Islet precursor cell (in vitro differentiated cells): ENCODE results near the gene GRB10.
"Not testable (repeated sequence)": the region's sequence is repeated elsewhere in the genome, so short reads cannot be mapped to it uniquely, and the experiment has no call there.

Source experiments
- DNase-seq: peaks from one replicate; pipeline ENCODE4 v3.0.0-alpha.2; 2018

GRB10 gene

DNA sequence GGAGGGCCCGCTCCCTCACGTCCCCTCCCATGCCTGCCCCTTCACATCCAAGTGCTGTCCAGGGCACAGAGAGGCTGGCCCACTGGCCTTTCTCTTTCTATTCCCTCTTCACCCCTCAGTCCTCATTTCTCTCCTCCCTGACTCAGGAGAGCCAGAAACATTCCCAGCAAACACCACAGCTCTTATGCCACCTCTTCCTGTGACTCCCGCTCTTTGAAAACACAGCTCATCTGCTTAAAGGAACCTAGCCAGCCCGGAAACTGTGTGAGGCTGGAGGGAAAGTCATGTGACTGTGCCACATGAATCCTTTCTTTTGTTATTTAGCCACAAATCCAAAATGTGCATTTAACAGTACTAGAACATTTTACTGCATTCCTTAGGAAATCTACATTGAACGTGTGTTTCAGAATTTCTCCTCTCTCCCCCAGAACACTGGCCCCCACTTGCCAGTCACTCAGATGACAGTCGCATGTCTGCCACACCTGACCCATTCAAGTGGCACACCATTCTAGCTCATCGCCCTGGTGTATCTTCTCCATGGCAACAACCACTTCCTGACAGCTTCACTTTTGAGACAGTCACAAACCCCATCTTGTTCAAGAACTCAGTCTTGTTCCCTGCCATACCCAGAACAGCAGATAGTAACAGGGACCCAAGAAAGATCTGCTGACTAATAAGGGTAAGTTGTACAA lies 42.8 kb downstream of the GRB10 start:
- no peak for DNase-seq

DNA sequence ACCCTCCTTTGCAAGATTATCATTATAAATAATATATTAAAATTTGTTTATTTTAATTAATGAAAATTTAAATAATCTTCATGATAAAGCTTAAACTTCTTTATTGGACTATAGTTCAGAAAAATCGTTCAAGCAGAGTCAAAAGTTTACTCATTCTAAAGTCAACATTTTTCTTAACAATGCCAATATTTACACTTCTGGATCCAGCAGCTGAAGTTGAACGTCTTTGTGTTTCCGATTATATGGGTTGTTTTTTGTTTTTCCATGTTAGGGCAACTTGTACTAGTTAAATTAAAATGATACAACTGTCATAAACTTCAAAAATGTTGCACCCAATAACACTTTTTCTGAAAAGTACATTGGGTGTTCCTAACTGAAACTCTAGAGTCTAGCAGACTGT lies 43.8 kb downstream of the GRB10 start:
- DNase-seq: no peak

DNA sequence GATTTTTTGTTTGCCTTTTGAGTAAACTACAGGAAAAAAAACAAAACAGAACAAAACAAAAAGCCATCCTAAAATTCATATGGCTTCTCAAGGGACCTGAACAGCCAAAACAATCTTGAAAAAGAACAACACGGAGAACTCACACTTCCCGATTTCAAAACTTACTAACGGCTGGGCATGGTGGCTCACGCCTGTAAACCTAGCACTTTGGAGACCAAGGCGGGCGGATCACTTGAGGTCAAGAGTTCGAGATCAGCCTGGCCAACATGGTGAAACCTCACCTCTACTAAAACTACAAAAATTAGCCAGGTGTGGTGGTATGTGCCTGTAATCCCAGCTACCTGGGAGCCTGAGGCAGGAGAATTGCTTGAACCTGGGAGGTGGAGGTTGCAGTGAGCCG lies 46.9 kb downstream of the GRB10 start:
- DNase-seq: not testable (repeated sequence)

DNA sequence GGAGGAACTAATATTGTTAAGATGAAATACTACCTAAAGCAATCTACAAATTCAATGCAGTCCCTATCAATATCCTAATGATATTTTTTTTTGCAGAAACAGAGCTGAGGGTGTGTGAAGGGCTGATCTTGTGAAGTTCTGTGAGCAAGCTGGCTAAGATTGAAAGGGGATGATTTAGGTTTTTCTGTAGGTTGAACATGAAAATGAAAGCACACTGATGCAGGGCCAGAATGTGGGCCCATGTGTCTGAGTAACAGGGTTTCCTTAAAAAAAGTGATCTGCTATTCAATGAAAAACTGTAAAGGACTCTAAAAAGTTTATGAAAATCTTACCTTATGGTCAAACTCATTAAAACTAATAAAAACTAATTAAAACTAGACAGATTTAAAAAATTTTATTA lies 47.4 kb downstream of the GRB10 start:
- no peak for DNase-seq

DNA sequence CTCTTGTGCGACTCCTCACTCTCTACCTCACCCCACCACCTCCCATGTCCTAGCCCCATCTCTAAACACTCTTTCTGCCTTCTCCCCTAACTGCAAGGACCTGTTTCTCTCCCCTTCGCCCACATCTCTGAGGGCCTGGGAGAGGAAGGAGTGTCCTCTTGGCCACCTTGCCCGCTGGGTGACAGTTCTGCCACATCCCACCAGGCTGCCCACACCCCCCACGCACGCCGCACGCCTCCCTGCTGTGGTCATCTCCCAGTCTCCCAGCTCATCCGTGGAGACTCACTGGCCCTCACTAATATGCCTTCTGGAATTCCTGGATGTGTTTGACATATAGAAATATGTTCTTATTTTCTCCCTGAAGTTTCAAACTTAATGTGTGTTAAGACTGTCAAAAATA lies 48.5 kb downstream of the GRB10 start:
- no peak for DNase-seq

DNA sequence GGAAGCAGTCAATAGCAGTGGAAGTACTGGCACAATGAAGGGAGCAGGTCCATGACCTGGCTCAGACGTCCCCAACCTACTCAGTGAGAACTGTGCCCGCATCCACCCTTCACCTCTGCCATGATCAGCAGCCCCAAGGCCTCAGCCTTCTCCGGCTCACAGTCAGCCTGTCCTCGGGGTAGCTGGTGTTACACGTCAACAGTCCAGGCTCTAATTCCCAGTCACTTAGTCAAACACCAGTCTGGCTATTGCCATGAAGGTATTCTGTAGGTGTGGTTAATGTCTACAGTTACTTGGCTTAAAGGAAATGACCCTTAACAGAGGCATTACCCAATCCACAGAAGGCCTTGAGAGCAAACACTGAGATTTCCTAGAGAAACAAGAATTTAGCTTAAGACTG lies 49.1 kb downstream of the GRB10 start:
- DNase-seq: peak; percentile 89

DNA sequence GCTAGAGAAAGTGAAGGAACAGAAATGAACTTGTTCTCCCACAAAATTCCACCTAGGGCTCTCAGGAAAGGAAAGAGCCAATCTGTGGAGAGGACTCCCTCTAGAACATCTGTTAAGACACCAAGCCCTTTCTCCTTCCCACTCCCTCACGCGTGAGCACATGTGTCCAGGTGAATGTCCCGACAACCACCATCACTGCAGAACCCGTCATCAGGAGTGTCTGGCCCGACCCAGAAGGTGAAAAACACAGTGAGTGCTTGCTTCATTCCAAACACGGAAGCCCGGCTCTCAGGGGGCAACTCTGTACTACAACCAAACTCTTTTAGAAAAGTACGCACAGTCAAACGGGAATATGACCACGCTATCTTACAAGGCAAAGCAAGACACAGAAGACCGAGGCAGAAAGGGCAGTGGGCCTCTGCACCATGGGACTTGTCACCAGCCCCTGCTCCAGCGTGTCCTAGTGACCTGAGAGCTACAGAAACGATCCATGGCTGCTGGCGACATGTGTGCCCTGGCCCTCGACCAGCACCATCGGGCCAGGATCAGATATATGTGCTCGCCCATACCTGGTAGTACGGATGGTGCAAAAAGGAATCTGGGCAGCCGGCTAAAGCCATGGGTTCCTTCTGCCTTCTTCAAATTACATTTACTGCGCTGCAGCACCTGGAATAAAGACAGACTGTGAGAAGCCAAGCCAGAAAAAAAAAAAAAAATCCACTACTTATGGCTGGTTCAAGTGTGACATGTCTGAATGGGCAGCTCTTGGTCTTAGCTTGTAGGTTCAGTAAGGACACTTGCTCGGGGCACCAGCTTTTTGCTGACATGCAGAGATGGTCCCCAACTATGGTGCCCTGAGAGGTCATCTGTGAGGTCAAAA lies 50.8 kb downstream of the GRB10 start:
- DNase-seq: no peak

DNA sequence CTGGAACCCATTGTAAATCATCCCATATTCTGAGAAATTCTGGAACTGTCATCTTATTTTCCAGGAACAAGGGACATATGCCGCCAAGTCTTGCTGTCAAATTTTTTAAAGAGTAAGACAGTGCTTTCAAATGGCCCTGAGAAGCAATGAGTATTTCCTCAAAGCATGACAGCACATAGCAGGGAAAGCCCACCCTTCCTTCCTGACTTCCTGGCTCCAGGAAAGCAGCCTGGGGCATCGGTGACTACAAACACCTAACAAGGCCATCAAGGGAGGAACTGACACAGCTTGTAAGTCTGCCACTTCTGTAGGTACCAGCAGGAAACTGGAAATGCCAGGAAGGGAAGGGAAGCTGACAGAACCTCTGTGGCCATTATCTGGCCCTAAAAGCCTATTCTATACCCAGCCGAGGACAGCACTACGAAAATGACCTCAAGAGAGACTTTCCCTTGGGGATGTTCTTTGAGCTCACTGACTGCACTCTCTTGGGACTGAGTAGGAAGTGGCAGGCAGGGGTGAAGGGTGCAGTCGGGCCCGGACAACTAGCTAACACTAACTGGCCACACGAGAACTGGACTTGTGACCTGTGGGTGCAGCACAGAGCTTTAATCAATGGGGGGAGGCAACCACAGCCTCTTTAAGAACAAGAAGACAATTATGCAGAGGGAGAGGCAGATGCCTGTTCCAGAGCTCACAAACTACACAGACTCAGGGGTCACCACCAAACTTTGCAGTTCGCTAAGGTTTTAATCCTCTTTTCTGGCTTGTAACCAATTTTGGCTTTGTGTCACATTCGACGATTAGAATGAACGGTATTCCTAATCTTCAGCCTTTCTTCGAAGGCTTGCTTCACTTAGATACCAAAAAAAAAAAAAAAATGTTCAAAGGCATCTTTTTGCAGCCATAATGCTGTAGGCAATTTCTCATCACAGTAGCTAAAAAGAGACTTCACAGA lies 52.0 kb downstream of the GRB10 start:
- DNase-seq: peak; percentile 71

DNA sequence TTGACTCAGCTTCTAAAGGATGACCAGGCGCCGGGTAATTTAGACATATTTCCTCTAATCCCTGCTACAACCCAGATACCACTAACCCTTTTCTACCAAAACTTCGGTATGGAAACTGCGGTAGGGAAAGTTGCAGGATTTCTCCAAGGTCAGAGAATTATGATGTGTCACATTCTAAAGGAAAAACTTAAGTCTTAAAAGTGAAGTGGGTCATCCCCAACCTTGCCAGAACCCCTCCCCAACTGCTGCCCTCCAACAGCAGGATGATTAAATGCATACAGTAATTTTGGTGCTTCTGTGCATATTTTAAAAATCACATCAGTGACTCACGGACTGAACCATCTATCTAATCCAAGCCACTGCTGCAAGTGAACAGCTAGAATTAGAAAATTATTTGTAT lies 52.7 kb downstream of the GRB10 start:
- DNase-seq: no peak

DNA sequence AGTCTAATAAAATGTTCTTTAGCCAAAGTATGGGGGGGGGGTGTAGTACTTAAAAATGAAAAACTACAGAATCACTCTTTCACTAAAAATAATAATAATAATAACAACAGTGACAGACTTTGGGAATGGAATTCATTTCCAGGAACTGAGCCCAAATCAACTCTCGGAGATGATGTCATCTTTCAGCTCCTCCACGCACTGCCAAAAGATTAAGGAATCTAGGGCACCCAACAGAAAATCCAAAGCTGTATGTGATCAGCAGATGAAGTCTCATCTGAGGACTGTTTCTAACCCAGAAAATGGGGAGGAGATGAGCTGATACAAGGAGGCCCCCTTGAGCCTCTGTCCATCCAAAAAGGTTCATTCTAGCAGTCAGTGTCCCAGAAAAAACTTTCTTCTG lies 54.5 kb downstream of the GRB10 start:
- DNase-seq: no peak

DNA sequence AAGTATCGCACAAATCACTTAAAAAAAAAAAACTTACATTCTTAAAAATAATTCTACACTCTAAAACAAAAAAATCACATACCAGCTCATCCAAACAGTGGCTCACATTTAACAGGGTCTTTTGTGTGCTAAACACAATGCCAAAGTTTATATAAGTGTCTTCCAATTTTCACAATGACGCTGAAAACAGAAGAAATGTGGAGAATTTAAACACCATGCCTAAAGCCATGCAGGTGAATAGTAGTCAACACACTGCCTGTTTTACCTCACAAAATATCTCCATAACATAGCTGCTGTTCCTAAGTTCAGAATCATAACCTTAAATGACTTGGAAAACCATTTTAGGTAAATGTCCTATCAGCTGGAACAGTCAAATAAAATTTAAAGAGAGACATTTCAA lies 55.0 kb downstream of the GRB10 start:
- no peak for DNase-seq

DNA sequence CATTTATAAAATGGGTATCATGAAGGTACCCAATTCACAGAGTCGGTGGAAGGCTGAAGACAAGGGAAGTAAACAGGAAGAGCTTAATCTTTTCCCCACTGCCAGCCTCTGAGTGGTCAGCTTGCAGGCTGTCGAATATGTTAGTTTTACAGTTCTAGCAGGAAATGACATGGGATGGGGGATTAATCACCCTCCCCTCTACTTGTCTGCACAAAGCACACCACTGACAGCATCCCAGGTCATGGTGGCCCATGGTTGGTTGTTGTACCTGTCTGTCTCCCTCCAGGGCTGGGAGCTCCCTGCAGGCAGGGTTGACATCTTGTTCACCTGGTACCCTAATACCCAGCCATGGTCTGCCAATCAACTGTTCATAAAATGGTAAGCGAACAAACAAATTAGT lies 55.6 kb downstream of the GRB10 start:
- DNase-seq: no peak

DNA sequence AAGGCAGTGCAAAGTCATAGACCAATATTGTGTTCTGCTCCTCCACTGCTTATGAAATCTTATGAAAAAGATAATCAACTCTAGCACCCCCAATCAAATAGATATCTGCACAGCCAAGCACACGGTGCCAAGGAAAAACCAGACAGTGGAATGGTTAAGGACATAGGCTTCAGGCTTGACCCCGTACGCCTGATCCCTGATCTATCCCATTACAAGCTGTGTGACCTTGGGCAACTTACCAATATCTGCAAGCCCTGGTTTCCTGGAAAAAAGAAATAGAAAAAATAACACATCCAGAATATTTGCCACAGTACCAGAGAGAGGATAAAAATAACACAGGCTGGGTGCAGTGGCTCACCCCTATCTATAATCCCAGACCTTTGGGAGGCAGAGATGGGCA lies 56.9 kb downstream of the GRB10 start:
- no peak for DNase-seq

DNA sequence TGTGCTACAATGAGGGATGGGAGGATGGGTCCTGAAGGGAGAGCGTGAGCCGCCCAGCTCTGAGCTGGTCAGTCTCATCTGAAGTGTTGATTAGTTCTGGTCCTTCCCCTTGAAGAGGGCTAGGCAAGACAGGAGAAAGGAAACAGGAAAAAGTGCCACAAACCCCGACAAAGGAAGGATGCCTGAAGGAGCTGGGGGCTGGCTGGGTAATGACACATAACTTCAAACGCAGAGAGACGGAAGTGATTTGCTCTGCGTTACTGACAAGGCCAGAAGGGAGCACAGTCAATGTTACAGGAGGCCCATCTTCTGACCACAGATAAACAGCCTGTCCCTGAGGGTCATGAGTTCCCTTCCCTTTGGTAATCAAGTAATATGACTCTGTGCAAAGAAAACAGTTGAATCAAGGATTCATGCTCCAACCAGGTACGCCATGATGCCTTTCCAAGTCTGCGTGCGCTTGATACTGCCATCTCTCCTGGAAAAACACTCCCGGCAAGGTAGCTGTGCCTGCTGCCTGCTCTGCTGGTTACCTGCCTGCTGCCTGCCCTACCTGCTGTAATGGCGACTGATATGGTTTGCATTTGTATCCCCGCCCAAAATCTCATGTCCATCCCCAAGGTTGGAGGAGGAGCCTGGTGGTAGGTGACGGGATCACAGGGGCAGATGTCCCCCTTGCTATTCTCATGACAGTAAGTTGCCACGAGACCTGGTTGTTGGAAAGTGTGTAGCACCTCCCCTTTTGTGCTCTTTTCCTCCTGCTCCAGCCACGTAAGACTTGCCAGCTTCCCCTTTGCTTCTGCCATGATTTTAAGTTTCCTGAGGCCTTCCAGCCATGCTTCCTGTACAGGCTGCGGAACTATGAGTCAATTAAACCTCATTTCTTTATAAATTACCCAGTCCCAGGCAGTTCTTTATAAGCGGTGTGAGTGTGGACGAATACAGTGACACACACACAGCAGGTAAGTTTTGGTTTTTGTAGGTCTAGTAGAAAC lies 57.9 kb downstream of the GRB10 start:
- no peak for DNase-seq

DNA sequence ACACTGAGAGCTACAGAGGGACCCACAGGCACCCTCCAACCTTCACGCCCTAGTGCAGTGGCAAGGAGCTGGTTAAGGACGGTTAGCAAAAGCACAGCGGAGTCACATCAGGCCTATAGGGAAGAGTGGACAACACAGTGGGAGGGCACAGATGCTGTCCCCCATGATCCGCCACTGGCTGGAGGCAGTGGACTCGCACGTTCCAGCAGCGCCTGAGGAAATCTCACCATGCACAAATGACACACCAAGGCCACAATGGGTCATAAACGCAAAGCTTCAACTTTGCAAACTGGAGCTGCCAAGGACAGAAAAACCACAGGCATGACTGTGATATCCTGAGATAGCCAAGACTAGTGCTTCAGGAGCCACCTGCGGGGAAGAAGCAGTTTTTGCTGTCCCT lies 58.8 kb downstream of the GRB10 start:
- DNase-seq: no peak

DNA sequence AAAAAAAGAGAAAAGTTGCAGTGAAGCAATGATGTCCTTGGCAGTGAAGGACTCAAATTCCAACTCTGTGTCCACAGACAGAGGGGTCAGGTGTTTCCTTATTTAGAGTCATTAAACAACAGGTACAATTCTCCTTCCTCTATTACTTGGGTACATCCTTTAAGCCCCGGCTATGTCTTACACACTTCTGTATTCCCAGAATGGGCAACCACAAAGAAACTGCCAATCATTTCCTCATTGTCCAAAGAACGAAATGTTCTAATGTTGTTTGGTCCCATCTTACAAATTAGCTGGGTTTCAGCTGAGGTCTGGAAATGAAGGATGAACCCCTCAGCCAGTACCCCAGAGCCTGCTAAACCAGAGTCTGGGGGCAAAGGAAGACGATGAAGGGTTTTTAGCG lies 59.5 kb downstream of the GRB10 start:
- DNase-seq: no peak

DNA sequence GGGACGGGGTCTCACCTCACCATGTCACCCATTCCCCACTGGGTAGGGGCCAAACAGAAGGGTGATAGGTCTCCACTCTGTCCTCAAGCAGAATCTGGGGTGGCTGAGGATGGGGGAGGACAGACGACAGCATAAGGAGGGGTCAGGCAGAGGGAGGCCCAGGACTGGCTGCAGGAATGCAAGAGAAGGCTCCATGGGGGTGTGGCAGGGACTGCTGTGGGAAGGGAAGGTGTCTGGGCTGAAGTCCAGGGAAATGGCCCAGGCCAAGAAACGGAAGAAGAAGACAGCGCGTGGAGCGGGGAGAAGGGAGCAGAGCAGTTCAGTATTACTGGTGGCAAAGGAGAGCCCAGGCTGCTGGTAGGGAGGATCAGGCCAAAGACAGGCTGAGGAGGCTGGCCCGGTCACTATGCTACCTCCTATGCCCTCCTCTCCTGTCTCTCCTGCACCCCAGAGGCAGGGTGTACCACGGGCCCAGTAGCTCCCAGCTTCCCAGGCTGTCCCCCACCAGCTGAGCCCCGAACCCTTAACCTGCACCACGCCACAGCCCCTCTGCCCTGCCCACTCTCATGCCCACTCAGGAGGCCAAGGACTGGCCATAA lies 60.9 kb downstream of the GRB10 start:
- DNase-seq: no peak

DNA sequence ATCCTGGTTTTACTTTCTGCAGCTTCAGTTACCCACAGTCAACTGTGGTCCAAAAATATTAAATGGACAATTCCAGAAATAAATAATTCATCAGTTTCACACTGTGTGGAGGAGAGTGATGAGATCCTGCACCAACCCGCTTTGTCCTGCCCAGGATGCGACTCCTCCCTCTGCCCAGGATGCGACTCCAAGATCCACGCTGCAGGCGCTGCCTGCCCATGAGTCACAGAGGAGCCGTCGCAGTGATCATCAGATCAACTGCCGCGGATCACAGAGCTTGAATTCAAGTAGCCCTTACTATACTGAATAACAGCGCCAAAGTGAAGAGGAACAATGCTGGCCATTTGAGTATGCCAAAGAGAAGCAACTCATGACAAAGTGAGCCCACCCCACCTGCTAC lies 61.5 kb downstream of the GRB10 start:
- no peak for DNase-seq

DNA sequence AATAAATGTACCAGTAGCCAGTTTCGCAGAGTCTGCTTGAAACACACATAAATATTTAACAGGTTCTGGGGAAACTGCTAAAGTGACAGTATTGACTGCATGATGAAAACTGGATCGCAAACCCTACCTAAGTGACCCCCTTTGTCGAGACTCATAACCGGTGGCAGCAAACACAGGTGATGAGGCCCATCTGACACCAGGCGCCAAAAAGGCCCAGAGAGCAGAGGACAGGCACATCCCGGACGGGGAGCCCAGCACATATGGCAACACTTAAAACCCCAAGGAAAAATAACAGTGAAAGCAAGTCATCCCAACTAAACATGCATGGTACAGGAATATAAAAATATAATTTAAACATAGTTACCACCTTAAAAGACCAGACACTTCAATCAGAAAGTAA lies 62.4 kb downstream of the GRB10 start:
- no peak for DNase-seq

DNA sequence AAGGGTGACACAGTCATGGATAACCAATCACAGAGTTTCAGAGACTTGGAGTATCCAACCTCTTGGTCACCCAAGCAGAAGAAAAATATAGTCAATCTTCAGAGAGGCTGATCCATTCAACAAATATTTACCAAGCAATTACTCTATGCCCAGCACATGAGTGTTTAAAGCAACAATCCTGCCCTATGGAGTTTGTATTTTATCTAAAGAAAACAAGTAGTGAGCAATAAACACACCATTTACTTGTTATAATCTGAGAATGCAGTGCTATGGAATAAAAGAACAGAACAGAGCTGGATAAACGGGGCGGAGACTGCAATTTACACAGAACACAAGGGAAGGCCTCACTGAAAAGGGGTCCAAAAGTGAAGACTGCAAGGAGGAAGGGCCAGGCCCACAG lies 63.8 kb downstream of the GRB10 start:
- DNase-seq: no peak

DNA sequence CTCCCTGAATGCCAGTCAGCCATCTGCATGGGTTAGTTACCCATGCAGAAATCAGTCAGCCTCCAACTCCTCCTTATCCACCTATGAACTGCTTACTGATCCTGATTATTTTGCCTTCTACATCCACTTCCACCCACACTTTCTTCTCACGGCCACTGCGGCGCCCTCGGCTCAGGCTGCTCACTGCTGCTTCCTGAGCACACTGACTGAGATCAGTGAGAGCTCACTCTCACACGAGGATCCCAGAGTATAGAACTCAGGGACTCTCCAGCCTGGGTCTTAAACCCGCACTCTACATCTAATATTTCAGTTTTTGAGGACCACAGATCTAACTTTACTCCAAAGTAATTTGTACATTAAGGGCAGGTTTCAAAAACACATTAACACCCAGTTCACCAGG lies 64.4 kb downstream of the GRB10 start:
- DNase-seq: no peak

DNA sequence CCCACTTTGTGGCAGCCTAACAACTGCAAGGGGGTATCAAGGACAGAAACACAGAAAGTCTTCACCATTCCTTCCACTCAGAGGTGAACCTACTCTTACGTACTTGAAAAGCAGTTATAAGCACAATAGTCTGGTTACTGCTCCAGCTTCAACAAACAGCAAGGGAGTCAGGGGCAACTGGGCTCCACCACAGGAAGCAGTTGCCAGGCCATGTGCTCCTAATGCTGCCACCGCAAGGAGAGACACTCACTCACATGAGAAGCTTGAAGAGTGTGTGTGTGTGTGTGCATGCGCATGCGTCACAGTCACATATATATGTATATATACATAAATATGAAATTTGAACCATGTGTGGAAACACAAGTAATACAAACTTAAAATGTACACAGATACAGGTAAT lies 65.5 kb downstream of the GRB10 start:
- no peak for DNase-seq
